UCSD-AML1 (cell line): ENCODE data around the gene KANSL1L.

ENCODE experiments used
- DNase-seq: peaks from one replicate; lab custom pipeline; 2025; ENCODE audit not compliant: unreplicated experiment; lab: John Stamatoyannopoulos, UW

The KANSL1L gene

GRCh38 chr2:210072922-210073509 is 98.2 kb downstream of the KANSL1L start:
- DNase-seq = no peak

GRCh38 chr2:210072493-210072892 is 98.7 kb downstream of the KANSL1L start:
- no peak for DNase-seq

GRCh38 chr2:210063306-210063705 is 107.9 kb downstream of the KANSL1L start:
- DNase-seq = no peak

GRCh38 chr2:210055825-210056224 is 115.4 kb downstream of the KANSL1L start:
- no peak for DNase-seq

GRCh38 chr2:210054696-210055095 is 116.5 kb downstream of the KANSL1L start:
- DNase-seq = no peak

GRCh38 chr2:210050885-210051284 is 120.3 kb downstream of the KANSL1L start:
- no peak for DNase-seq

GRCh38 chr2:210049831-210050230 is 121.4 kb downstream of the KANSL1L start:
- DNase-seq = no peak

- DNase-seq = no peak
These were observed 124.2 kb downstream of the KANSL1L start for GRCh38 chr2:210046851-210047500.

GRCh38 chr2:210038078-210038477 is 133.1 kb downstream of the KANSL1L start:
- DNase-seq = no peak

- DNase-seq = no peak
These were observed 135.5 kb downstream of the KANSL1L start for GRCh38 chr2:210035679-210036078.

GRCh38 chr2:210034087-210034683 is 137.0 kb downstream of the KANSL1L start:
- no peak for DNase-seq

GRCh38 chr2:210028178-210028577 is 143.0 kb downstream of the KANSL1L start:
- DNase-seq = no peak

- DNase-seq = no peak
These were observed 143.6 kb downstream of the KANSL1L start for GRCh38 chr2:210027608-210028007.

GRCh38 chr2:210022824-210023223 is 148.4 kb downstream of the KANSL1L start:
- no peak for DNase-seq

- no peak for DNase-seq
These were observed 151.1 kb downstream of the KANSL1L start for GRCh38 chr2:210020138-210020537.

GRCh38 chr2:210009896-210010295 is 161.3 kb downstream of the KANSL1L start:
- DNase-seq = no peak

GRCh38 chr2:210009126-210009525 is 162.1 kb downstream of the KANSL1L start:
- DNase-seq = no peak

GRCh38 chr2:210007895-210008294 is 163.3 kb downstream of the KANSL1L start:
- no peak for DNase-seq

GRCh38 chr2:210004881-210005280 is 166.3 kb downstream of the KANSL1L start:
- DNase-seq = no peak

- no peak for DNase-seq
These were observed 167.8 kb downstream of the KANSL1L start for GRCh38 chr2:210003359-210003758.

- peak; percentile 97 for DNase-seq
These were observed 168.8 kb downstream of the KANSL1L start, which contains the start of gene RPE for GRCh38 chr2:210002158-210003157. Gene RPE, plus strand, starts transcription at chr2:210002638. Its CDS starts 24 bp downstream, at chr2:210002662.
